NCI-H510A (cell line): ENCODE data around the gene PRKCE.
"Not testable (repeated sequence)": the region's sequence is repeated elsewhere in the genome, so short reads cannot be mapped to it uniquely, and the experiment has no call there.

Experiments
- DNase-seq: peaks from one replicate; lab custom pipeline; 2025; lab: John Stamatoyannopoulos, UW

Gene PRKCE

DNA sequence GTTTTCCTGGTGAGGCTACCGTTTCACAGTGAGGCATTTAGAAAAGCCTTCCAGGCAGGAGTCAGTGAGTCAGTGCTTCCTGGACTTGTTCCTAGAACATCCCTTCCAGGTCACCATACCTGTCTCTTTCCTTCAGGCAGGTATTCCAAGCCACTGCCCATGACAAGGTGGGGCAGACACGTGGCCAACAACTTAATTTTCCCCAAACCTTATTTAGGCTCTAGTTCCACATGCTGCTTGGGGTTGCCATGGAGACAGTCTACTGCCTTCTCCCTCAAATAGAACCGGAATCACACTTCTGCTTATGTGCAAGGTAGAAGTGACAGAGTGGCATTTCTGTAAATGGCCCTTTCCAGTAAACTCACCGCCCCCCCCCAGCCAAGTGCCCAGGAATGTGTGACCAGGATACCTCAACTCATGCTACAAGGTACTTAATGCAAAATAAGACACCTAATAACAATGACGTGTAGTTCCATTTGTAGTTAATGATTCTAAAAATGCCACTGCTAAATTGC is 258.3 kb downstream of the PRKCE start:
- DNase-seq: no peak

DNA sequence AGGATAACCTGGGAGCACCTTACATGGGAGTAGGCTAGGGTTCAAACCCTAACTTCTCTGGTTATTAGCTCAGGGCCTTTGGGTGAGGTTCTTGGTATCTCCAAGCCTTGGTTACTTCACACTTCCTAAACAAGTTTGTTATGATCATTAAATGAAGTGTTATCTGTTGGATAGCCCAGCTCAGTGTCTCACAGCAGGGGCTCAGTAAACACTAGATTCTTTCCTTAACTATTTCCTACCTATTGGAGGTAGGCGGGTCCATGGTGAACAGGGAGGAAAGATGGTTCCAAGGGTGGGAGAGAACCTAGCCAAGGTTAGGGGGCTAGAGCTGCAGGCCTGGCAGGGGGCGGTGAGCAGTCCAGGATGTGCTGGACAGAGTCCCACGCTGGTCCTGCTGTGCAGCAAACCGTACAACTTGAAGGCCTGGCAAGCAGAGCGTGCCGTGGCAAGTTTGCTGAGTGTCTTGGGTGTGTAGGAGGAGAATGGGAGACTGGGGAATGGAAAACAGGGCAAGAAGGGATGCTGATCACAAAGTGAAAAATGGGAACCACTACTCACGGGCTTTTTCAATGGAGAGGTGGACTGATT is 259.1 kb downstream of the PRKCE start:
- no peak for DNase-seq

DNA sequence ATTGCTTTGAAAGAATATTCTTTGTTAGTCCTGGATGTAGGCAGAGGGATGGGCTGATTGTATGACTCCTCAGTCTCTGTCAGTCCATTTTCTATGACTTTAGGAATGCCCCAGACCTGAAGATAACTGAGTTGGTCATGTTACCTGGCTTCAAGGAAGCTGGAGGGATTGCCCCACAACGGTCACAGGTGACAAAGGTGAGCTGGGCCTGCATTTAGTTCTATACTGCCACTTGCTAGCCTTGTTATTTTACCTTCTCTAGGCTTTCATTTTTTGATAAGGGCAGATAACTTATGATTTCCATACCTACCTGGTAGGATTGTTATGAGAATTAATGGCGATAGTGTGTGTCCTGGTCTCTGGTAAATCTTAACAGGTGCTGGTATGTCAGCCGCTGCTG is 260.1 kb downstream of the PRKCE start:
- DNase-seq: no peak

DNA sequence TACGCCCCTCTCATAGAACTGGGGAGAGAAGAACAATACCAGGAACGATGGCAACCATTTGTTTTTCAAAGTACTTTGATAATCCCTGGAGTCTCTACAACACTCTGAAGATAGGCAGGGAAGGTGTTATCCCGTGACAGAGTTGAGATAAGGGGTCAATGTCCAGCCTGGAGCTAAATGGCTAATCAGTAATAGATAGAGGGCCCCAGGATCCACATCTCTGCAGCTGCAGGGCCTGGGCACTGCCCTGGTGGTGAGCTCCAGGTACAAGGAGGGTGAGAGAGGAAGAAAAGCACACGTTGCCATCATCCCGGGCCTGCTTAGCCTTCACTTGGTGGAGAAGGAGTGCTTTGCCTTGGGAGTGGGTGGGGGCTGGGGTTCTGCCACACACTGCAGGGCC is 260.6 kb downstream of the PRKCE start:
- DNase-seq: no peak

DNA sequence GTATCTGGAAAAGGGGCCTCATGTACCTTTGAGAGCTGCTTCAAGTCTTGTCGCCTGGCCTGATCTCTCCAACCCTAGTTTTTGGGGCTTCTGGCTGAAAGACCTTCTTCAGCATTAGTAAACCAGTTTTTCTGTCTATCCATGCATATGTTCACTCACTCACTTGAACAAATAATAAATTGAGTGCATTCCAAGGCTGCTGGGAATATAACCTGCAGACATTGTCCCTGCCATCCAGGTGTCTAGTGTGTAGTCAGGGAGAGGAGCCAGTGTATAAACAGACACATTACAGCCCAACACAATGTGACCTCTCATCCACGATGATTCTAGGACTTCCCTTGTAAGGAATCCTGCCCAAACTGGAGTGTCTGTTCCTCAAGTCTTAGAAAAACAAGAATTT is 262.1 kb downstream of the PRKCE start:
- DNase-seq: no peak

GRCh38 chr2:45915523-45915922 is 264.0 kb downstream of the PRKCE start:
- no peak for DNase-seq

- DNase-seq: not testable (repeated sequence)
Measured at GRCh38 chr2:45917561-45918176, 266.2 kb downstream of the PRKCE start.

GRCh38 chr2:45918463-45919159 is 267.1 kb downstream of the PRKCE start:
- peak; percentile 45 for DNase-seq

- no peak for DNase-seq
Measured at GRCh38 chr2:45919160-45919650, 267.7 kb downstream of the PRKCE start.

DNA sequence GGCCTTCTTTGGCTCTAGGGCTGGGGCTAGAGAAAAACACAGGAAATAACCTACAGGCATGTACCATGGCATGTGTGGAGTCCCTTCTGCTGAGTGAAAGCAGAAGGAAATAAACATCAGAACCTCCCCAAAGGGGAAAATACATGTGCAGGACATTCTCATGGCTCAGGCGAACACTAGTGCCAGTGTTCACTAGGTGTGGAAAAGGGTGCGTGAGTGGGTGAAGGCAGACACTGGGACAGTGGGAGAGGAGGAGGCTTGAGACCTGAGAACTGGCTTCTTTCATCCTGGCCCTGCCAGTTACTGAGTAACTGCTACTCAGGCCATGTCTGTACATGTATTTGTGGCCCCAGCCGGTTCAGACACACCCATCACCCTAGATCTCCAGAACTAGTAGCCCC is 268.2 kb downstream of the PRKCE start:
- DNase-seq: no peak

DNA sequence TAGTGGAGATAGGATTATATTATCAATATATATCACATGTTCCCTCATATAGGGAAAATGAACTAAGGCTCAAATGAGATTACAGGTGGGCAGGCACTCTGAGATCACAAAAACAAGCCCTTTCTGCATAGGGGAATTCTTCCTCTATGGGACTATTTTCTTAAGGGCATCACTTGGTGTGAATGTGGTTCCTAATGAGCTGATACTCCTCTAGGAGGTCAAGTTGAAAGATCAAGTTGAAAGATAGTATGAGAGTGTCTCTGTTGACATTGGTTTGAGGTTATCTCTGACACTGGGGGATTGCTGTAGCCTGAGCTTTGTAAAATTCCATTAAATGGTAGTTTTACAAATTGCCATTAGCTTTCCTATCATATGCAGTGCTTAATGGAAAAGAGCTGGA is 270.4 kb downstream of the PRKCE start:
- no peak for DNase-seq

GRCh38 chr2:45922577-45922988 is 271.1 kb downstream of the PRKCE start:
- DNase-seq: peak; percentile 80

GRCh38 chr2:45923701-45924100 is 272.2 kb downstream of the PRKCE start:
- no peak for DNase-seq

DNA sequence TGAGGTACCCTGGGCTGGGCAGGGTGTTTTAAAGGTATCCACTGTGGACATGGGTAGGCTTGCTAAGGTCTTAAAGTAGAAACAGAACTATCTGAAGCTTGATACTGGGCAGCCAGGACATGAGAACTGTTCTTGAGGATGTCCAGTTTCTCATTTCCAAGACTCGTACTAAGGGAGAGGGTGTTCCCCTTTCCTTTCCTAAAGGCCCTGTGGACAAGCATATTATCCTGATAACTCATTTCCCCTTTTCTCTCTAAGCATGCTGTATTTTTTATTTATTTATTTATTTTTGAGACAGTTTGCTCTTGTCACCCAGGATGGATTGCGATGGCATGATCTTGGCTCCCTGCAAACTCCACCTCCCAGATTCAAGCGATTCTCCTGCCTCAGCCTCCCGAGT is 273.6 kb downstream of the PRKCE start:
- no peak for DNase-seq

- DNase-seq: no peak
Measured at GRCh38 chr2:45925636-45926366, 274.3 kb downstream of the PRKCE start.

GRCh38 chr2:45928946-45929345 is 277.5 kb downstream of the PRKCE start:
- no peak for DNase-seq

DNA sequence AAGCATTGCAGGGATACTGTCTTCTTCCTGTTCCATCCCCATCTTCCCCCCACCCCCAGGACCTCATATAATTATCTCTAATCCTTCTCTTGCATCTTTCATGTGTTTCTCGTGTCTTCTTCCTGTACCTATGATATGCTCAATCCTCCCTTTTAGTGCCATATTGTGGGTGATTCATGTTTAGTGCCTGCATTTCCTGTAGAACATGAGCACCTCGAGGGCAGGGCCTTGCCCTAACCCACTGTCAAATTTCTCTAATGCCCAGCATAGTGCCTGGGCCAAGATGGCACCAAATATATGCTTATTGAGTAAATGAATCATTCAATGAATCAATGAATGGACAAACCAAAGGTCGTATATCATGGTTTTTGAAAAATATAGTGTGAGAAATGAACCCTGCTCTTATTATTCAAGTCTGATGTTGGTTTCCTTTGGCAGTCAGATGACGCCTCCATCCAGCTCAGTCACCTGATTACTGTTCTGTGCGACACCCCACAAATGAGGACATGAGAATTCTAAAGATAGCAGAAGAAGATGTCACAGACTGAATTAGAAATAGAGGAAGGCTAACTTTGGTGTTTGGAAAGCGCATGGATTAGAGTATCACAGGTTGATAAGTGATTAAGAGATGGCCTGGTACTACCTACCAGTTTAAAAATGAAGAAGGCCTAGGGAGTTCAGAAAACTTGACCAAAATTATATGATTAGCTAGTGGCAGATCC is 278.4 kb downstream of the PRKCE start:
- DNase-seq: no peak

GRCh38 chr2:45930396-45930792 is 278.9 kb downstream of the PRKCE start:
- peak; percentile 74 for DNase-seq

- no peak for DNase-seq
Measured at GRCh38 chr2:45932278-45932975, 281.0 kb downstream of the PRKCE start.

DNA sequence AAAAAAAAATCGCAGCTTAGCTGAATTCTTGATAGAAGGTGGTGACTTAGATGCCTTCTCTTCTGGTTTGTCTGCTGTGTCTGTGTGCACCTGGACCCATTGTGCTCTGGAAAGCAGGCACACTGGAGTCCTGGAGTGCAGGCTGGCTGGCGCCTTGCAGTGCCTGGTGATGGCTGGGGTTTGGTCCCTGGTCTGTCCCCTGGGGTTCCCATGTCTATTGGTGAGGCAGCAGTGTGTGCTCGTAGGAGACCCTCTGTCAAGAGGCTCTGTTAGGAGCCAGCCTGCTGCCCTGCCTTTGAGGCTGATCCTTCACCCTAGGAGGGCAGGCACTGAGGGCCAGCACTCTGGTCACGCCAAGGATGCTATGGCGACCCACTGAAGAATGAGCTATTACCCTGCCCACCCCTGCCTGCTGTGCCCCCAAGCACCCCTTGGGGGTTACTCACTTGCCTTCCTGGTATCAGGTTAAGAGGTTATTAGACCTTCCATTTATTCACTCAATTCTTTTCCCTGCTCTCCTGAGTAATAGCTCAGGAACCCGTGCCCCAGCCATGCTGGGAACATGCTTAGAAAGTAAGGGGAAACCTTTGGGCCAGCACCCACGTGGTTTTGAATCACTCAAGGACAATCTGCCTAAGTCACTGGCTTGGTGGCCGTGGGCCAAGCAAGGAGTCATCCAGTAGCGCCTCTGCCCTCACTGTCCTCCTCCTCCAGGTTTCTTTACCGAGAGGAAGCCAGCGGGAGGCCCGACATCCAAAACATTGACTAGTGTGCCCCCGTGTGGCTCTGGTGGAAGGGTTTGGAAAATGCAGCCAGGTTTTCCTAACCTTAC is 284.5 kb downstream of the PRKCE start:
- DNase-seq: peak; percentile 84
